GM12801 (cell line): ENCODE results near the gene ANXA1.

Experiments used
- TF ChIP-seq, protein P1 (sequence below): IDR thresholded peaks from one replicate; pipeline ENCODE4 v1.5.1; 2011; ENCODE audit warnings: control low read depth; ENCODE audit not compliant: insufficient read length; ENCODE audit errors: extremely low read depth

ANXA1 gene

DNA sequence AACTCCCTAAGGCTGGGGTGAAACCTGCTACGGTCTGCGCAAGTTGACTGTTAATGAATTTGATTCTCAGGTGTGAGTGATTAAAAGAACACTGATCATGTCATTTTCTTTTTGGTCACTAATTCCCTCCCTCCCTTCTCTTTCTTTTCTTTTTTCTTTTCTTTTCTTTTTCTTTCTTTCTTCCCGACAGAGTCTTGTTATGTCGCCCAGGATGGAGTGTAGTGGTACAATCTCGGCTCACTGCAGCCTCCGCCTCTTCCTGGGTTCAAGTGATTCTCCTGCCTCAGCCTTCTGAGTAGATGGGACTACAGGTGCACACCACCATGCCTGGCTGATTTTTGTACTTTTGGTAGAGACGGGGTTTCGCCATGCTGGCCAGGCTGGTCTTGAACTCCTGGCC lies 2.6 kb downstream of the ANXA1 start:
- TF ChIP-seq, protein P1, sequence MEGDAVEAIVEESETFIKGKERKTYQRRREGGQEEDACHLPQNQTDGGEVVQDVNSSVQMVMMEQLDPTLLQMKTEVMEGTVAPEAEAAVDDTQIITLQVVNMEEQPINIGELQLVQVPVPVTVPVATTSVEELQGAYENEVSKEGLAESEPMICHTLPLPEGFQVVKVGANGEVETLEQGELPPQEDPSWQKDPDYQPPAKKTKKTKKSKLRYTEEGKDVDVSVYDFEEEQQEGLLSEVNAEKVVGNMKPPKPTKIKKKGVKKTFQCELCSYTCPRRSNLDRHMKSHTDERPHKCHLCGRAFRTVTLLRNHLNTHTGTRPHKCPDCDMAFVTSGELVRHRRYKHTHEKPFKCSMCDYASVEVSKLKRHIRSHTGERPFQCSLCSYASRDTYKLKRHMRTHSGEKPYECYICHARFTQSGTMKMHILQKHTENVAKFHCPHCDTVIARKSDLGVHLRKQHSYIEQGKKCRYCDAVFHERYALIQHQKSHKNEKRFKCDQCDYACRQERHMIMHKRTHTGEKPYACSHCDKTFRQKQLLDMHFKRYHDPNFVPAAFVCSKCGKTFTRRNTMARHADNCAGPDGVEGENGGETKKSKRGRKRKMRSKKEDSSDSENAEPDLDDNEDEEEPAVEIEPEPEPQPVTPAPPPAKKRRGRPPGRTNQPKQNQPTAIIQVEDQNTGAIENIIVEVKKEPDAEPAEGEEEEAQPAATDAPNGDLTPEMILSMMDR, result no peak

DNA sequence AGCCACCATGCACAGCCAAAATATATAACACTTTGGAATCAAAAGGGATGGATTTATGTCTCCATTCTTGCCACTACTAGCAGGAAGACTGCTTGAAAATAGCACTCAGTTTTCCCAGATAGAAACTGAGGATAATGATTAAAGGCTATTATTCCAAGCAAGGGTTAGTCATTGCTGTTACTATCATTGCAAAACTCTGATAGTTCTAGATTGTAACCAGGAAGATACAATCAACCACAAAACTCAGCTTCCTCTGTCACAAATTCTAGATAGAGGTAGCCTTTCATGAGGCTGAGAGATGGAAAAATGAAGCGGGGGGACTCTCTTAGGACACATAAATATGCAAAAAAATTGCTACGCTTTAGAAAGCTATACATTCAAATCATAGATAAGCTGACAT lies 3.1 kb downstream of the ANXA1 start:
- TF ChIP-seq, protein P1, result no peak

DNA sequence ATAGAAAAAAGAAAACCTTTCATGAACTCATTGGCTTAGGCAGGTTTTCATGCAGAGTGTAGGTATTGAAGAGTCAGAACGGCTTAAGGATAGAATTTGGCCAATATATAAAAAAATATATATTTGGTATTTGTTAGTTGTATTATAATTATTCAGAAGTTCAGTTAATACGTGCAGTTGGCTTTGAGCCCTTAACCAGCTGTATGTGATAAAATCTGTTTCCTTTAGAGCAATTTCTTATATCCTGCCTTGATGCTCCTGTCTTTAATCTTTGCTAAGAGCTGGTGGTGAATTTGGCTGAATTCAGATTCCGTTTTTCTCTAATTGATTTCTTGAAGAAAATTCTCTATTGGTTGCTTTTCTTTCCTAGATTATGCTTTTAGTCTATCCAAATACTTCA lies 3.7 kb downstream of the ANXA1 start:
- TF ChIP-seq, protein P1, result no peak

DNA sequence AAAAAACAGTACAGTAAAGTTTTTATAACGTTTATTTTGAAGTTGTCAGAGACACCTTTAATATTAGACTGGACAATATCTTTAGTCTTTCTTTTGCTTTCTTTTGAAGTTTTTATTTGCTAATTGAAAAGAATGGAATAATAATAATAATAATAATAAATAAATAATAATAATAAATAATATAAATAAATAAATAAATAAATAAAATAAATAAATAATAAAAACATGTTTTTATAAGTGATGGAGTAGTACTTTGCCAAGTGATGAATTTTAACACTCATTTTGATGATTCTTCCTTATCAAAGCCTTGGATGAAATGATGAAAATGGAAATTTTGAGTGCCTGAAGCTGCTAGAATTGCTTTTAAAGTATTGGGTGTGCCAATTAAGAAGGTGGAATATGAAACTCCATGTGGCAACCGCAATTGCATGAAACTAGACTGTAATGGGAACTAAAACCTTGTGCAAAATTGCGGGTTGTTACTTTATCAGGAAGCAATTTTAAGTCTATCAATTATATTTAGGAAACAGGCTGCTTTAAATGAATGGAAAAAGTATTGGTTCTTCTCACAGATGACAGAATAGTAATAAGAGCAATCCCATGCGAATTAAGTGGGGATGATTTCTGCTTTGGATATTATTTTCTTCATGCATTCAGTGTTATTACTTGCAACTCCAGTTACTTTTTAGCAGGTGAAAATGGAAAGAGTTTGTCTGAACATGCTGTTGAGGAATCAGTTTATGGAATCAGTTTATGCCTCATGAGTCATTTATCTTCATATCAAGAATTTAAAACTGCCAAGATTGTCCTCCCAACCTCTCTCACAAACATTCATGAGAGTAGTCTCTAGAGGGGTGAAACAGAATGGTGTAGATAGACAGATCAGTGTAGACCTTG lies 4.6 kb downstream of the ANXA1 start:
- TF ChIP-seq, protein P1, result no peak

DNA sequence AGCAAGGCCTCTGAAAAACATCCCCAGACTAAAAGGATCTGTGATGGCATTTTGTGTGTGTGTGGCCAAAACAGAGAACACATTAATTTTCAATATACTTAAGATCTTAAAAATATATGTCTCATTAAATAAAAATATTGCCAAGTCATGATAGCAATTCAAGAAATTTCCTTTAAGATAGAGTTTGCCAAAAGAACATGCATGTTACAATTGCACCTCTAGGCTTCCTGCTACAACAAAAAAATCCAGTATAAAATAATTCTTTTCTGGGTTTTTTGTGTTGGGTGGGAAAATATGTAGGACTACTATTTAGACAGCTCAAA lies 5.2 kb downstream of the ANXA1 start:
- TF ChIP-seq, protein P1, result no peak

DNA sequence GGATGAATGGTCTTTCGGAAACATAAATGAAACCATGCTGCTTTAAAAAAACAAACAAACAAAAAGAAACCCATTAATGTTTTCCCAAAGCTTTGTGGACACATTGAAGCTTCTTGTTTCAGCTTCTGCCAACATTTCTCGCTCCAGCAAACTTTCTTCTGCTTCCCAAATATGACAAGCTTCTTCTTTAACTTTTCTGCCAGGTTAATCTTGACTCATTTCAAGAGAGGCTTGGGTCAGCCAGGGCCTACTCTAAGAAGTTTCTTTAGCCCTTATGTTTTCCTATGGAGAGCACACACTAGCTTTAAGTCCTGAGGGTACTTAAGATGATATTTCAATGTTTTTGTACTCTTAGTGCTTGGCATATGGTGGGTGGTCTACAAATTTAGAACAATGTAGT lies 6.1 kb downstream of the ANXA1 start:
- TF ChIP-seq, protein P1, result no peak

DNA sequence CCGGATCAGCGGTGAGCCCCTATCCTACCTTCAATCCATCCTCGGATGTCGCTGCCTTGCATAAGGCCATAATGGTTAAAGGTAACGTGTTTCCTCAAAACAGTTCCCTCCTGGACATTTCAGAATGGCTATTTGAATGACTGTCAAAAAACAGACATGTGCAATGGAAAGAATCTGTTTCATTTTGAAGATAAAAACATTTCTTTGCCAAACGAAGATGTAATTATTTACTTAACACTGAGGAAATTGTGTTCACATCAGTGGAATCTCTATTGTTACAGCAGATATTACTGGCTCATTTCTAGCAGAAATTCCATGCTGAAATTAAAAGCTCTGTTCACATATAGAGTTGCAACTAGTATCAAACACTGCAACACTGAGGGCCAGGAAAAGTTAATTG lies 7.1 kb downstream of the ANXA1 start:
- TF ChIP-seq, protein P1, result no peak

DNA sequence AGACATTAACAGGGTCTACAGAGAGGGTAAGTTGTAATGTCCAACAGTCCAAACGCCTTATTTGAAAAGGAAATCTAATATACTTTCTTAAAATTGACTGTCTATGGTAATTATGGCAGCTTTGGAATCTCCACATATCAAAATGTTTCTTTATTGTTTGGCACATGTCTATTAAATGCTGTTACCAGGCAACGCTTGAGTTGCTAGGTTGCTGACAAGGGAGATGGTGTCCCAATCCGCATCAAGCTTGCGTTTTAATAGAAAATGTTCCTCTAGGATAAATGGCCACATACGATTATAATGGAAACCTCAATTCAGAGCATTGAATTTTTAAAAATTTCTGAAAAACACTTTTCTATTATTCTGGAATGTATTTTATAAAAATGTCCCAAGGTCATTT lies 9.2 kb downstream of the ANXA1 start:
- TF ChIP-seq, protein P1, result no peak
